Activated CD4-positive, CD25-positive, alpha-beta regulatory T cell treated with anti-CD3 and anti-CD28 coated beads, Interleukin-2, amount 50 U/mL, for 72 hours (primary cell): ENCODE results near the gene CDH3.

Experiments used
- DNase-seq: peaks from one replicate; pipeline ENCODE4 v3.0.0; 2021

Gene CDH3

DNA sequence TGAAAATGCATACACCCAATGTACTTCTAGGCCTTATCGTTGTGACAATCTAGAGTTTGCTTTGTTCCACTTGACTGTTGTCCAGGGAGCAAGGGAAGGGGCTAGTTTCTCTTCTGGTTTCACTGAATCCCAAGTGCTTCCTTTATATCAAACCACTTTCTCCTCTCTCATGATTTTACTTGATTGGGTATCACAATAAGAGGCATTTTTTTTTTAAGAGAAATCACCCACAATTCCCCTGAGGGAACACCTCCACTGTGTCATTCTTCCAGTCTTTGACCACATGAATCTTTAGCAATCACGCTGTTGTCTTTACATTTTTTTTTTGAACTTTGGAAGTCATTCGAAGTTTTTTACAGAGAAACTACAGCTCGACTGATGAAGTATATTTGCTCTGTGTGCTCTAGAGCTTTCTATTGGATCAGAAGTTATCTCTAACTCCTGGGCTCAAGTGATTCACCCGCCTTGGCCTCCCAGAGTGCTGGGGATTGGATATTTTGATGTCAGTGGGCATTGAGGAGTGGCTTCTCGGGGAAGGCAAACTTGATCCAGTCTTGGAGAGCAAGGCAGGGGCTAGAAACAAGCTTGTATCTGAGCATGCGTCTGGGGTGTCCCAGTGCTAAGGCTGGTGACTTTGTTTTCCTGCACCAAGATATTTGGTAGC, 95.0 kb downstream of the CDH3 start:
- no peak for DNase-seq

DNA sequence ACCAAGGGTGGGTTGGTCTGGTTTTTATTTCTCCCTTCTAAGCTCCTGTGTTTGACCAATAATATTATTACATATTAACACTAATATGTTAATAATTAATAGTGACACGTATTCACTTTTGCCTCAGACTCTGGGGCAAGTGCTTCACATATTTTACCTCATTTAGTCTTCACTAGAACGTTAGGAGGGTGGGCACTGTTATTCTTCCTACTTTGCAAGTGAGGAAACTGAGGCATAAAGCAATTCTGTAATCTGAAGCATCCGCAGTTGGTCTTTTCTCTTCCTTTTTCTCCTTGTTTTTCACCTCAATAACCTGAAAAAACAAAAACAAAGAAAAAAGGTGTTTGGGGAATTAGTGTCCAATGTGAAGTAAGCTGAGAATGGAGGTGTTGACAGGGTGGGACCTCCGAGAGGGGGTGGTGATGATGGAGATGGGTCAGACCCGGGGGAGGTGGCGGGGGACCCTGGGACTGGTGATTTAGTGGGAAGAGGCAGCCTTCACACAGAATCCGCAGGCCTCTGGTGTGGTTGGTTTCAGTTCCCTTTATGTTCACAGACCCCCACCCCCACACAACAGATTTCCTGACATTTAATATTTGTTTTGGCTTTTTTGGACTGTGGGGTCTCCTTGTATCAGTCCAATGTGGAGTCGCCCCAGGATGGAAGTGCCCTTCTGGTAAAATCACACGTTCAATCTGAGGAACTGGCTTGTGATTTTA, 95.7 kb downstream of the CDH3 start:
- no peak for DNase-seq

DNA sequence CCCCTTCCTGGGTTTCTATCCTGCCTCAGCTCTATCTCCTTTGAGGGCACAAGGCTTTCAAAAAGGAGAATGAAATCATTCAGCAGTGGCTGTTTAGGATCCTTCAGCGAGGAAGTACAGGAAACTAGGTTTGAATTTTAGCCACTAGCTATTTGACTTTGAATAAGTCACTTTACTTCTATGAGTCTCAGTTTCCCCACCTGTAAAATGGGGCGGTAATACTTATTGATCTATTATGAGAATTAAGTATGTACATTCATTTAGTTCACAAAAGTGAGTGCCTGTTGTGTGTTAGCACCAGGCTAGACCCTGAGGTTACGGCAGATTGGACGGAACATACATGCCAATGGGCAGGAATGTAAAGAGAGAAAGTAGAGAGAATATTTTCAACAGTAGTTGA, 98.6 kb downstream of the CDH3 start:
- no peak for DNase-seq

DNA sequence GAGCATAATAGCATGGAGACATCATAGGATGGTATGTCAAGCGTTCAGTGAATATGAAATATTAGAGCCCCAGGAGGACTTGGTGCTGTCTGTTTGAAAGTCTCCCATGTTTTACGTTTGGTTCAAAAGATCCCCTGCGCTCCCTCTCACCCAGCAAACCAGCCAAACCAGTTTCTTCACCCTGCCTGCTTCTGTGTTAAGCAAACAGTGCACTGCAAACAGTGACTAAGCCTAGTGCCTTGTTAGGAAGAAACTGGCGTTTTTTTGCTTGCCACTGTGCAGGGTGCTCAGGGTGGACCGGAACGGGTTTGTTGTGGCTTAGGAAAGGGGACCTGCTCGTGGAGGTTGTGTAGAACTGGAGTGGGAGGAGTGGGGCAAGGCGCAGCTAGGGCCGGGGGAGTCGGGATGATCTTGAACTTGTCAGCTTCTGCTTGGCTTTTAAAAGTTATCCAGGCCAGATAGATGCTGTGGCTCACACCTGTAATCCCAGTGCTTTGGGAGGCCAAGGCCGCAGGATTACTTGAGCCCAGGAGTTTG, 99.7 kb downstream of the CDH3 start:
- no peak for DNase-seq

DNA sequence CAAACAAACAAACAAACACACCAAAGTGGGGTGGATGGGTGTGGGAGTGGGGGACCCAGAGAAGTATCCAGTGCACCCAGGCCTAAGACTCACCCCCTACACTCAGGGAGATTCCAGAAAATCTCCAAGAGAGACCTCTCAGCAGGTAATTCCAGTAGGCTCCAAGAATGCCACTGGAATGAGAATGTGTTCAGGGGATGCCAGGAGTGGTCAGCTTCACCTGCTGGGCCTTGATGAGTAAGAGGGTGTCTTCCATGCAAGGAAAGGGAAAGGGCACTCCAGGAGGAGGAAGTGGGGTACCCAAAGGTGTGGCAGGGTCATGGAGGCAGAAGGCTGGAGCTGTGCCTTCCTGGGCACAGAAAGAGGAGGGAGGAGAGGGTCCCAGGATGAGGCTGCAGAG, 101.8 kb downstream of the CDH3 start:
- no peak for DNase-seq

DNA sequence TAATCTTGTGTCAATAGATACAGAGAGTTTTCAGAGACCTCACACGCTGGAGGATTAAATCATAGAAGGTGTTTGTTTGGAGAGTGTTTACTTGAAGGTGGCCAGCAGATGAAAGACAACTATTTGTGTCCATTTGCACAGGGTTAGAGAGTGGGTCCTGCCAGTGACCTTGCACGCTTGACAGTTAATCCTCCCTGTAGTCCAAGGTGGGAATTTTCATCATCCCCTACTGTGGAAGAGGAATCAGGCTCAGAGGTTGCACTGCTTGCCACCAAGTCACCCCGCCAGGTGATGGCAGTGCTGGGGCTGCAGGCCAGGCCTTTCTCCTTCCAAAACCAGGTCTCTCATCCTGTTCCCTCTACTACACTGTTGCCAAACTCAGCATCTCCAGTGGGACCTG, 104.3 kb downstream of the CDH3 start:
- DNase-seq, result no peak
